ENCODE results near the gene RAF1.
"Not testable (repeated sequence)": the region's sequence is repeated elsewhere in the genome, so short reads cannot be mapped to it uniquely, and the experiment has no call there.

RAF1 gene

DNA sequence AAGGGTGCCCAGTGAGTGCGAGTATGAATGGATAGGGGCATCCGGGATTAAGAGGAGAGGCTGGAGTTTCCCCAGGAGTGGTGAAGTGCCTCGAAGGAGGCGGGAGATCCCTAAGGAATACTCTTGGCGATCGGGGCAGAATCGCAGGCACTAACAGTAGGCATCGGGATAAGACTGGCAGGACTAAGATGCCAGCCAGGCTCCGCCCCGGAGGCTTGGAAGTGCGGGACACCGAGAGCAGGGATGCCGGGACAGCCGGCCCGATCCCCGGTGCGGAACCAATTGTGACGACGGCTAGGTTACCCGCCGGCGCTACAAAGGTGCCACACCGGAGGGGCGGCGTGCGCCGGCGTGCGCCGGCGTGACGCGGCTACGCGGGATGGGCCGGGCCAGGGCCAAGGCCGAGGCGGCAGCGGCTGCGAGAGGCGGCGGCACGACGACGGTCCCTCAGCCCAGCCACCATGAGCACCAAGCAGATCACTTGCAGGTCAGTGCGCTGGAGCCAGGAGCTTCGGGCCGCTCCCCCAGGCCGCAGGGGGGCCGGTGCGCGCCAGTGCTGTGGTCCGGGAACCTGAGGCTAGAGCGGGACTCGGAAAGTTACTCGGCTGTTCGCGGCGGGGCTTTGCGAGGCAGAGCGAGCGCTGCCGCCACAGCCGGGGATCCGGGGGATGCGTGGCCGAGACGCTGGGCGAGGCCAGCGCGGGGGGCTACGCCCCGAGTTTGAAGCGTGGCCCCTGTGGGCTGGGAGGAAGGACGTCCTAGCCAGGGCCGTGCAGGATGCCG, 107.0 kb downstream of the RAF1 start, which contains the start of gene MKRN2:
TSS of gene MKRN2 (plus strand) at position 398 of the 783 bp plus-strand sequence. CDS start at position 462, 64 bp downstream.
- DNase-seq: peak; percentile 83

DNA sequence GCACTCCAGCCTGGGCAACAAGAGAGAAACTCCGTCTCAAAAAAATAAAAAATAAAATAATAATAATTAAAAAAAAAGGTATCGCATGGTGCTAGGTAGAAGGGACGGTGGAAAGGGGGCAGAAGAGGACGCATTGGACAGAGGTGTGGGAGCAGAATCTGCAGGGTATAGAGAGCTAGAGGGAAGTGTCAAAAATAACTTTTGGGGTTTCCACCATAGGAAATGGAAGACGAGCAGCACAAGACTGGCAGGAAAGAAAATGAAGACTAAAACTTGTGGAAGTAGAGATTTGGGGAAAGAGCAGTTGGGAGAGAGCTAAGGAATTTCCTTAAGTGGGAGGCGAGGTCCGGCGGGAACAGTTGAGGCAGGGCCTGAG, 107.6 kb downstream of the RAF1 start:
- no peak for DNase-seq

DNA sequence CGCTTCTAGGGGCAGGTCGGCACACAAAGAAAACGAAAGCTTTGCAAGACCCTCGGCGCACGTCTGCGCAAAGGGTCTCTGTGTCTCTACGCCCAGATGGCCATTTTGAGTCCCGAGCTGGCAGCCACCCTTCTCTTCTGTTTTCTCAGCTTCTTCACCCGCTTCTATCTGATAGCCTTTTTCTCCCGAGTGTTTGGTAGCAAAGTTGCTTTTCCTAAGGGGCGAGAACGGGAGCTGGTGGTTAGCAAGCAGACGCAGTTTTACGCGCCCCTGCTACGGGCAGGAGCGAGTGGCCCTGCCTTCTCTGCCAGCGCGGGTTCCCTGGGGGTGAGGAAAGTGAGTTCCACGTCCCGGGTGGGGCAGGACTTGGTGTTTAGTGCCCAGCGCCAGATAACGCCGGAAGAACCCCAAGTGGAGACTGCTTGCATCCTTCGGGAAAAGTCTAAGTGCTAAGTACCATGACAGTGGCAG, 110.0 kb downstream of the RAF1 start:
- DNase-seq: peak; percentile 18

DNA sequence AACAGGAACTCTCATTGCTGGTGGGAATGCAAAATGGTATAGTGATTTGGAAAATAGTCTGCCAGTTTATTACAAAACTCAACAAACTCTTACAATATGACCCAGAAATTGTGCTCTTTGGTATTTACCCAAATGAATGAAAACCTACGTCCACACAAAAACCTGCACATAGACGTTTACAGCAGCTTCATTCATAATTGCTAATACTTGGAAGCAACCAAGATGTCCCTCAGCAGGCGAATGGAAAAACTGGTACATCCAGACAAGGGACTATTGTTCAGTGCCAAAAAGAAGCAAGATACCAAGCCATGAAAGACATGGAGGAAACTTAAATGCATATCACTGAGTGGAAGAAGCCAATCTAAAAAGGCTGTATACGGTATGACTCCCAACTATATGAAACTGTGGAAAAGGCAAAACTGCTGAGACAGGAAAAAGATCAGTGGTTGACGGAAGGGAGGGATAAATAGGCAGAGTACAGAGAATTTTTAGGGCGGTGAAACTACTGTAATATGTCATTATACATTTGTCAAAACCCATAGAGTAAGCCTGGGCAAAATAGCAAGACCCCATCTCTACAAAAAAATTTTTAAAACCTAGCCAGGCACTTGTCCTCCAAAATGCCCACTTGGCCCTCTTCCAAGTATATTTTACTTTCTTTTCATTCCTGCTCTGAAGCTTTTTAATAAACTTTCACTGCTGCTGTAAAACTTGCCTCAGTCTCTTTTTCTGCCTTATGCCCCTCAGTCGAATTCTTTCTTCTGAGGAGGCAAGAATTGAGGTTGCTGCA, 113.8 kb downstream of the RAF1 start:
- no peak for DNase-seq

DNA sequence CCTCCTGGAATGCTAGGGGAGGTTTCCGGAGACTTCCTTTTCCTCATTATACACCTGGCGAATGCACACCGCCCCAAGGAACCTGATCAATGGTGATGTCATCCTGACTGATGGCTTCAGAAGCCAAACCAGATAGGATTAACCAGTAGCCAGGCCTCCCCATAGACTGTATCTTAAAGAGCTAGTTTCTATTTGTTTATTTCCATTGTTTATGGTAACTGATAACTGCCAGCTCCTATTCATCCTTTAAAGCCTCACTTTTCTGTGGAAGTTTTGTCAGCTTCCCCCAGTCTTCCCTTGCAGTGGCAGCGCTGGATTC, 118.5 kb downstream of the RAF1 start, which contains the start of gene MKRN2OS:
TSS of gene MKRN2OS (minus strand) at position 27 of the 319 bp plus-strand sequence. CDS start 35 bp downstream, outside the sequence.
- DNase-seq: no peak

DNA sequence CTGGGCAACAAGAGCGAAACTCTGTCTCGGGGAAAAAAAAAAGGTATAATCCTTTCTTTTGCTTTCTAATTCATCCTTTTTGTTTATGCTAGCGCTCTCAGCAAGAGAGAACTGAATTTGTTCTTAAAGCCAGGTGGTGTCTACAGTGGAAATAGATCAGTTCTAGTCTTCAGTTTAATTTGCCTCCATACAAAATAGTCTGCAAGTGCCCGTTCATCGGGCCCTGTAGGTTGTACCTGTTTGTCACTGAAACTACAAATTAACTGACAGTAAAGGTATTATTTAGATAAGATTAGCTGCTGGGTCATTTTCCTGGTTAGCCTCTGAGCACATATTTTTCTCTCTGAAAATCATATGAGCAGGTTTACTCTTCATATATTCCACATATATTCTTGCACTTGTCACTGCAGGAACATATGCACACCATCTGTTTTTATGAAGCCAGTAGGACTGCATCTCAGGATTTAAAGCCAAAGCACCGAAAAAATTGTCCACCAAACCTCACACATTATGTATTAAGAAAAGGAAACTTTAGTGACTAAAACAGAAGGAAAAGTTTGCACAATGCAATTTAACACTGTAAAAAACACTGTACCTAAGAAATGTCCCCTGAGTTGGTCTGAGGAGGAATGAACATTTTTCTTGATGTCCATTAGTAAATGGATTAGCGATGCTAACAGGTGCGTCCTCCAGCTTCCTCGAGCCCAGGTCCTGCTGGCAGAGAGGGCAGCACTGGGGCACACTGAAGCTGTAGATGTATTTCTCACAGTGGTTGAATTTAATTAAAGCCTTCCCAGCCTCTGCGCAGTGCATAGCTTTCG, 119.1 kb downstream of the RAF1 start:
- DNase-seq: no peak

DNA sequence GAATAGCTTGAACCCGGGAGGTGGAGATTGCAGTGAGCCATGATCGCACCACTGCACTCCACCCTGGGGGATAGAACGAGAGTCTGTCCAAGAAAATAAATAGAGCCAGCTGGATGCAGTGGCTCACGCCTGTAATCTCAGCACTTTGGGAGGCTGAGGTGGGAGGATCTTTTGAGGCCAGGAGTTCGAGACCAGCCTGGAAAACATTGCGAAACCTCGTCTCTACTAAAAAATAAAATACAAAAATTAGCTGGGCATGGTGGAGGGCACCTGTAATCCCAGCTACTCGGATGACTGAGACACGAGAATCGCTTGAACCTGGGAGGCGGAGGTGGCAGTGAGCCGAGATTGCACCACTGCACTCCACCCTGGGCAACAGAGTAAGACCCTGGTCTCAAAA, 120.4 kb downstream of the RAF1 start:
- not testable (repeated sequence) for DNase-seq

DNA sequence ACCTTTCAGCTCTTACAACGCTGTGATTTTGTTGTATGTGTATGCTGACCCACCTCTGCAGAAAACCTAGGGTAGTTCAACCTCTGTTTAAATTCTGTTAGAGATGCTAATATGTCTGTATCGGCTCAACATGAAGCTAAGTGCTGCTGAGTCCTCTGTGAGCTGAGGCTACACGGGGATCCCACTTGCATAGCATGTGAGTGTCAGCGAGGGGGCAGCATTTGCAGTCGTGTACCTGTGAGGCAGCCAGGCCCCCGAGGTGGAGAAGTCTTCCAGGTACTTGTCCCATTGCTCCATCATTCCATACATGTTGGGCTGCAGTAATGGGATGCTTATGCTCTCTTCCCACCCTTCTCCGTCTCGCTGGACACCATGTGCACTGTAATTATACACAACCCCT, 122.3 kb downstream of the RAF1 start:
- DNase-seq: no peak

DNA sequence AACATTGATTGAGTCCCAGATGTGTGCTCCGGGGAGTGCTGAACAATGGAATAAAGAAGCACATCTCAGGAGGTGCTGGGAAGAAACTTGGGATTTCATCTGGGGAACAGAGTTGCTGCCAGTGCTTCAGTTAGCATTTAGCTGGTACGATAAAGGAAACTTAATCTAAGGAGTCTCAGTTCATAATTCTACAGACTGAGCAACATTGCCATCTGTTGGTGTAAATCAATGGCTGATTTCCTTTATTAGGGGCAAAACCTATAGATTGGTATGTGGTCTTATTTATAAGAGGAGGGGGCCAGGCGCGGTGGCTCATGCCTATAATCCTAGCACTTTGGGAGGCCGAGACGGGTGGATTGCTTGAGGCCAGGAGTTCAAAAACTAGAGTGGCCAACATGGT, 127.5 kb downstream of the RAF1 start:
- no peak for DNase-seq

All from activated naive CD4-positive, alpha-beta T cell treated with anti-CD3 and anti-CD28 coated beads, Interleukin-2, amount 50 U/mL, for 16 hours (primary cell).